K562 (cell line): Measurements from ENCODE around the gene CDKN2D. TPM values are rescaled to one million over a fixed set of nuclear protein-coding genes. Genes with fewer than 3 reads are reported as not detected.
A peak's percentile ranks its signal among the peaks of the same experiment; 100 is the strongest.

Experiments used
- ATAC-seq: fragments of 200-7000 bp; cut with Tn5 transposase; 3 replicates; pipeline ENCODE4 v1.9.1; 2020; ENCODE audit warnings: moderate library complexity
- BruUV-seq: library from RNA; stranded (reverse); fragments of 400-500 nt; replicated peaks from 2 replicates; lab custom pipeline; 2021; lab: Mats Ljungman, UMichigan
- CTCF ChIA-PET: fragments of 300-600 bp; formaldehyde crosslinking; extraction: SDS; loops from one replicate; lab custom pipeline; 2021; ENCODE audit warnings: low intra/inter-chr PET ratio; lab: Yijun Ruan, JAX
- POLR2A ChIA-PET: fragments of 300-600, 350-650 bp; sonication (Branson Sonifier 250); formaldehyde crosslinking; extraction: SDS; loops from one replicate; lab custom pipeline; 2021; ENCODE audit warnings: antibody characterized with exemption, inconsistent platforms; lab: Yijun Ruan, JAX
- DNase-seq, 4 experiments: peaks; one replicate each; pipeline versions ENCODE4 v3.0.0 to v3.0.0-alpha.2; 2011 to 2018; ENCODE audit warnings: low spot score in 3 of 4, mixed read lengths in 3 of 4; ENCODE audit errors: extremely low read depth in 1 of 4
- FAIRE-seq: peaks from 2 replicates; lab custom pipeline; 2011; peaks lifted over from hg19 to GRCh38; lab: Jason Lieb, UNC
- H2AFZ ChIP-seq: 2 replicates; pipeline ENCODE4 v1.6.0; 2011; ENCODE audit warnings: low read depth, low read length, control low read depth, inconsistent platforms
- H3K27ac ChIP-seq: fragments of 200-600 bp; 3 replicates; pipeline ENCODE4 v1.8.0; 2011; ENCODE audit warnings: low read depth, mild to moderate bottlenecking, control low read depth, inconsistent platforms, low read length, moderate library complexity, mixed read lengths; ENCODE audit errors: extremely low read depth
- H3K27me3 ChIP-seq, 2 experiments: fragments of 300-600 bp in 1 of 2; 2 replicates in 1 of 2; 3 replicates in 1 of 2; pipeline versions ENCODE4 v1.6.0 to v1.8.0; 2011; ENCODE audit warnings: inconsistent platforms in 2 of 2, low read length in 2 of 2, mild to moderate bottlenecking in 1 of 2, mixed read lengths in 1 of 2, moderate library complexity in 1 of 2; ENCODE audit not compliant: control insufficient read depth in 2 of 2, insufficient read depth in 2 of 2
- H3K36me3 ChIP-seq: fragments of 300-600 bp; 3 replicates; pipeline ENCODE4 v1.8.0; 2011; ENCODE audit warnings: mild to moderate bottlenecking, low read length, inconsistent platforms; ENCODE audit not compliant: control insufficient read depth, insufficient read depth
- H3K4me1 ChIP-seq, 2 experiments: fragments of 200-600 bp in 1 of 2; replicated peaks in 1 of 2; 2 replicates in 1 of 2; 3 replicates in 1 of 2; pipeline versions ENCODE4 v1.5.1 to v1.8.0; 2011; ENCODE audit warnings: inconsistent platforms in 2 of 2, low read length in 2 of 2, mild to moderate bottlenecking in 1 of 2, mixed read lengths in 1 of 2, moderate library complexity in 1 of 2; ENCODE audit not compliant: control insufficient read depth in 2 of 2, insufficient read depth in 2 of 2
- H3K4me2 ChIP-seq: 2 replicates; pipeline ENCODE4 v1.6.1; 2011; ENCODE audit warnings: low read length, control low read depth, inconsistent platforms, mixed read lengths; ENCODE audit not compliant: insufficient read depth
- H3K4me3 ChIP-seq: fragments of 200-600 bp; sonication (generic), shearing (Covaris generic); 2 replicates; pipeline ENCODE4 v1.5.1; 2016; ENCODE audit warnings: control low read depth, inconsistent platforms
- H3K79me2 ChIP-seq: fragments of 200-600 bp; 3 replicates; pipeline ENCODE4 v1.8.0; 2011; ENCODE audit warnings: low read length, inconsistent platforms; ENCODE audit not compliant: control insufficient read depth, insufficient read depth
- H3K9ac ChIP-seq, 2 experiments: 2 replicates each; pipeline versions ENCODE4 v1.6.0 to v1.6.1; 2011; ENCODE audit warnings: low read depth in 2 of 2, low read length in 2 of 2, control low read depth in 1 of 2, inconsistent platforms in 1 of 2, mild to moderate bottlenecking in 1 of 2, mixed read lengths in 1 of 2; ENCODE audit not compliant: insufficient read depth in 1 of 2
- H3K9me1 ChIP-seq: one replicate; pipeline ENCODE4 v1.6.0; 2011; ENCODE audit warnings: inconsistent platforms, mild to moderate bottlenecking, low read length, moderate library complexity; ENCODE audit not compliant: control insufficient read depth, insufficient read depth
- H3K9me3 ChIP-seq: replicated peaks from 2 replicates; pipeline ENCODE4 v1.5.1; 2011; ENCODE audit warnings: low read depth, low read length, inconsistent platforms; ENCODE audit not compliant: control insufficient read depth, insufficient read depth
- H4K20me1 ChIP-seq: replicated peaks from 2 replicates; pipeline ENCODE4 v1.6.1; 2011; ENCODE audit warnings: low read length, inconsistent platforms, mixed read lengths; ENCODE audit not compliant: control insufficient read depth, insufficient read depth
- HNRNPUL1 ChIP-seq: fragments of 200-400 bp; formaldehyde crosslinking; IDR thresholded peaks from 2 replicates; pipeline ENCODE4 v1.6.1; 2017; ENCODE audit warnings: low read length
- KLF13 ChIP-seq: fragments of 450-650 bp; IDR thresholded peaks from 2 replicates; pipeline ENCODE4 v1.6.1; 2016; ENCODE audit warnings: missing genetic modification characterization, low read depth, mild to moderate bottlenecking, missing compliant biosample characterization, moderate library complexity, borderline replicate concordance
- NFXL1 ChIP-seq: fragments of 450-650 bp; formaldehyde crosslinking; IDR thresholded peaks from 2 replicates; pipeline ENCODE4 v1.4.0; 2021; ENCODE audit warnings: mild to moderate bottlenecking
- NR2F6 ChIP-seq: fragments of 450-650 bp; formaldehyde crosslinking; IDR thresholded peaks from 2 replicates; pipeline ENCODE4 v1.4.0; 2020; ENCODE audit warnings: mild to moderate bottlenecking
- POLR2H ChIP-seq: IDR thresholded peaks from 2 replicates; pipeline ENCODE4 v1.6.1; 2016; ENCODE audit warnings: missing genetic modification characterization, low read depth, mild to moderate bottlenecking, control low read depth, missing compliant biosample characterization, moderate library complexity
- RBBP5 ChIP-seq: fragments of 200-600 bp; sonication (generic); IDR thresholded peaks from 2 replicates; pipeline ENCODE4 v1.6.1; 2012; ENCODE audit warnings: borderline replicate concordance, mild to moderate bottlenecking, low read length, control low read depth, inconsistent platforms; ENCODE audit not compliant: insufficient read depth, poor library complexity, severe bottlenecking
- SMARCC2 ChIP-seq: fragments of 450-650 bp; IDR thresholded peaks from 2 replicates; pipeline ENCODE4 v1.6.1; 2017; ENCODE audit warnings: antibody characterized with exemption, moderate library complexity, mild to moderate bottlenecking, low read depth
- SMARCE1 ChIP-seq: fragments of 450-650 bp; IDR thresholded peaks from 2 replicates; pipeline ENCODE4 v1.7.1; 2016; ENCODE audit warnings: mild to moderate bottlenecking
- ZFP30 ChIP-seq: fragments of 250-450 bp; sonication (Bioruptor Pico); IDR thresholded peaks from 2 replicates; pipeline ENCODE4 v1.8.0; 2022; ENCODE audit warnings: moderate library complexity, mild to moderate bottlenecking, inconsistent platforms, borderline replicate concordance
- ZNF668 ChIP-seq: fragments of 250-450 bp; sonication (Bioruptor Pico); IDR thresholded peaks from 2 replicates; pipeline ENCODE4 v1.8.0; 2022; ENCODE audit warnings: mild to moderate bottlenecking, inconsistent platforms
- ZNF778 ChIP-seq: fragments of 450-650 bp; formaldehyde crosslinking; IDR thresholded peaks from 2 replicates; pipeline ENCODE4 v1.4.0; 2020; ENCODE audit warnings: mild to moderate bottlenecking, moderate library complexity
- WGBS: fragments of 100-300 bp; shearing (Covaris generic); methylation state at CpG from one replicate; pipeline ENCODE4 v1.1.6; 2016; ENCODE audit warnings: low coverage, mixed read lengths; ENCODE audit not compliant: insufficient coverage; ENCODE audit errors: missing lambda C conversion rate; 5-methylcytosine and 5-hydroxymethylcytosine counted together
- in situ Hi-C: fragments of 300-500 bp; cut with MboI; formaldehyde crosslinking; loops from 4 replicates; pipeline ENCODE4 v1.15.0; 2018; ENCODE audit warnings: inconsistent platforms, mixed read lengths
- intact Hi-C: fragments of 100-400 bp; cut with micrococcal nuclease; formaldehyde crosslinking; loops from 2 replicates; pipeline ENCODE4 v1.14.2; 2022
- polyA plus RNA-seq, 8 experiments: library from polyadenylated mRNA; depleted of rRNA in 4 of 8; stranded (reverse) in 5 of 8; unstranded in 3 of 8; fragments of >200 nt; fragmentation: Nextera tagmentation in 2 of 8; fragmentation: Illumina TruSeq in 1 of 8; extraction: Ambion mirVana in 2 of 8; extraction: Trizol in 1 of 8; gene quantifications; 2 replicates each; pipeline versions ENCODE4 v1.2.1 to v1.2.3, GENCODE V29; 2011 to 2014; ENCODE audit warnings: inconsistent platforms in 1 of 8, missing spikeins in 1 of 8
- total RNA-seq, 7 experiments: library from RNA; depleted of rRNA in 6 of 7; stranded (reverse); fragments of >200 nt in 6 of 7; fragmentation: Illumina TruSeq in 2 of 7; extraction: Trizol in 2 of 7; gene quantifications; 2 replicates each; pipeline versions ENCODE4 v1.2.1 to v1.2.3, GENCODE V29; 2011 to 2021; ENCODE audit warnings: low replicate concordance in 1 of 7
- TF ChIP-seq, protein P1 (sequence below): fragments of 250-450 bp; sonication (Bioruptor Pico); IDR thresholded peaks from 2 replicates; pipeline ENCODE4 v1.8.0; 2022; ENCODE audit warnings: inconsistent platforms
- TF ChIP-seq, protein P2 (sequence below): fragments of 450-650 bp; IDR thresholded peaks from 2 replicates; pipeline ENCODE4 v1.7.1; 2018; ENCODE audit warnings: mild to moderate bottlenecking, low read depth; ENCODE audit not compliant: partially characterized antibody
- TF ChIP-seq, protein P3 (sequence below), 2 experiments: fragments of 450-650 bp in 1 of 2; sonication (generic) in 1 of 2; formaldehyde crosslinking in 1 of 2; IDR thresholded peaks in 1 of 2; conservative IDR thresholded peaks in 1 of 2; 2 replicates each; pipeline versions ENCODE4 v1.6.1 to v1.8.1; 2016 to 2023; ENCODE audit warnings: mild to moderate bottlenecking in 2 of 2, moderate library complexity in 2 of 2, inconsistent platforms in 1 of 2, missing genetic modification reagents in 1 of 2

The CDKN2D gene
- total and polyA plus RNA-seq, 9 of the 15 experiments (the other 6 are each of a cell fraction or from before 2014, with no cell fraction given), result 0.41 to 8.2 (median 3.7) TPM

DNA sequence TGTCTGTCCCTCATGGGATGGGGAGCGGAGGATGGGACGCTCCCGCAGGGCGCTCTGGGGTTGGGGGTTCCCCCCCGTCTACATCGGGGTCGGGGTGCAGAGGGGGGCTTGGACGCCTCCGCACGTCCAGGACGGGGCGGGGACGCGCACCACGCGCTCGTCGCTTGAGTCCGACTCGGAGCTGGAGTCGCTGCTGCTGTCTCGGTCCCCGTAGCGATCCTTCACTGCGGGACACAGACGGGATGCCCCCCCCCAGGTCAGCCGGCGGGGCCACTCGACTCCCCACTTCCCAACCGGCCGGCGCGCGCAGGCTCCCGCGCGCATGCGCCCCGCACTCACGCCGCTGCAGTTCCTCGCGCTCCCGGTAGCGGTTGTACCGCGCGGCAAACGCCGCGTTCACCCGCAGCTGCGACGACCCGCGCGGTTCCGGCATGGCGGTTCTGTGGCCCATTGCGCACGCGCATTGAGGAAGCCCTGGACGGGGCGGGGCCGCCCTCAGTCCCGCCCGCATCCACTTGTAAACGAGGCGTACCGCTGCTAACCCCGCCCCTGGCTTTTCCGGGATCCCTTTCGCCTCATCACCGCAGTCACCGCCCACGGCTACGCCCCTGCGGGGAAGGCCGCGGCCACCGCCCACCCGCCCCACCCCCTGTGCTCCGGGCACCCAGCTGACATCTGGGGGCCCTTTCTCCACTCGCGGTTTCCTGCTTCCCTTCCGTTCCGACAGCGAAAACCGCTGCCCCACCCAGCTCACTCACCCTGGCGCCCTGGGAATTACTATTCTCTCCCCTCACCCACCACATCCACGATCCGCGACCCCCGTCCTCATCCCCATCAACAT is 3.0 kb downstream of the CDKN2D start, which contains the start of gene KRI1:
KRI1 (minus strand) TSS at position 444 of the 841 bp plus-strand sequence; CDS start at position 433, 11 bp downstream.
- H3K9me3 ChIP-seq, result no peaks in the 10 kb centered on the region
- under 1% methylated on average over 56 of the region's 94 CpGs for WGBS
- ChIA-PET CTCF (interaction anchor here (0.6 to 2.1 kb wide), 2 partner anchors 24 to 74 kb away, joined by 3 to 4 read pairs; no protein-coding TSS in a partner anchor), POLR2A (interaction anchor here (0.6 to 2.1 kb wide), 8 partner anchors 10 to 93 kb away, joined by 3 to 14 read pairs (median 3); partner anchors contain the start of gene S1PR5)
- FAIRE-seq (peak; percentile 85), ATAC-seq (peak; percentile 78), DNase-seq (peak; percentile 95 to 99 (median 98))
- H3K4me3 ChIP-seq, result peak within 1 kb of the TSS; percentile 83
- peaks cover 28% of the 10 kb centered on the region for H3K79me2 ChIP-seq
- H3K9me1 ChIP-seq, result no peaks in the 10 kb centered on the region
- peak within 1 kb of the TSS; percentile 88 for H2AFZ ChIP-seq
- H3K4me2 ChIP-seq, result peak within 1 kb of the TSS; percentile 88
- intact Hi-C loops (loop anchor here (1.0 to 5.0 kb wide), 3 partner anchors 22 to 88 kb away; partner anchors contain the start of genes ATG4D and ILF3), in situ Hi-C loops (no loop called here)
- peaks cover 29 to 49% of the 10 kb centered on the region in 2 experiments for H3K4me1 ChIP-seq
- H3K27me3 ChIP-seq, result no peaks in the 10 kb centered on the region
- BruUV-seq, result TSS peak; percentile 65
- H3K9ac ChIP-seq, result peak within 1 kb of the TSS; percentile 92 to 98
- no peaks in the 10 kb centered on the region for H4K20me1 ChIP-seq
- peak within 1 kb of the TSS; percentile 90 for H3K27ac ChIP-seq
- H3K36me3 ChIP-seq, result peaks cover 27% of the 10 kb centered on the region; the same call in 2 of the 3 replicates
- TF ChIP-seq, protein P1, sequence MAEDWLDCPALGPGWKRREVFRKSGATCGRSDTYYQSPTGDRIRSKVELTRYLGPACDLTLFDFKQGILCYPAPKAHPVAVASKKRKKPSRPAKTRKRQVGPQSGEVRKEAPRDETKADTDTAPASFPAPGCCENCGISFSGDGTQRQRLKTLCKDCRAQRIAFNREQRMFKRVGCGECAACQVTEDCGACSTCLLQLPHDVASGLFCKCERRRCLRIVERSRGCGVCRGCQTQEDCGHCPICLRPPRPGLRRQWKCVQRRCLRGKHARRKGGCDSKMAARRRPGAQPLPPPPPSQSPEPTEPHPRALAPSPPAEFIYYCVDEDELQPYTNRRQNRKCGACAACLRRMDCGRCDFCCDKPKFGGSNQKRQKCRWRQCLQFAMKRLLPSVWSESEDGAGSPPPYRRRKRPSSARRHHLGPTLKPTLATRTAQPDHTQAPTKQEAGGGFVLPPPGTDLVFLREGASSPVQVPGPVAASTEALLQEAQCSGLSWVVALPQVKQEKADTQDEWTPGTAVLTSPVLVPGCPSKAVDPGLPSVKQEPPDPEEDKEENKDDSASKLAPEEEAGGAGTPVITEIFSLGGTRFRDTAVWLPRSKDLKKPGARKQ (CRISPR knock-in tag), result no peak
- peak; percentile 95 for TF ChIP-seq RBBP5
- no peak for TF ChIP-seq SMARCC2
- TF ChIP-seq POLR2H (tag), result no peak
- 0 out of 2 replicates have a peak, but pooled peaks have one; percentile 43 for TF ChIP-seq KLF13 (tag)
- TF ChIP-seq, protein P2, sequence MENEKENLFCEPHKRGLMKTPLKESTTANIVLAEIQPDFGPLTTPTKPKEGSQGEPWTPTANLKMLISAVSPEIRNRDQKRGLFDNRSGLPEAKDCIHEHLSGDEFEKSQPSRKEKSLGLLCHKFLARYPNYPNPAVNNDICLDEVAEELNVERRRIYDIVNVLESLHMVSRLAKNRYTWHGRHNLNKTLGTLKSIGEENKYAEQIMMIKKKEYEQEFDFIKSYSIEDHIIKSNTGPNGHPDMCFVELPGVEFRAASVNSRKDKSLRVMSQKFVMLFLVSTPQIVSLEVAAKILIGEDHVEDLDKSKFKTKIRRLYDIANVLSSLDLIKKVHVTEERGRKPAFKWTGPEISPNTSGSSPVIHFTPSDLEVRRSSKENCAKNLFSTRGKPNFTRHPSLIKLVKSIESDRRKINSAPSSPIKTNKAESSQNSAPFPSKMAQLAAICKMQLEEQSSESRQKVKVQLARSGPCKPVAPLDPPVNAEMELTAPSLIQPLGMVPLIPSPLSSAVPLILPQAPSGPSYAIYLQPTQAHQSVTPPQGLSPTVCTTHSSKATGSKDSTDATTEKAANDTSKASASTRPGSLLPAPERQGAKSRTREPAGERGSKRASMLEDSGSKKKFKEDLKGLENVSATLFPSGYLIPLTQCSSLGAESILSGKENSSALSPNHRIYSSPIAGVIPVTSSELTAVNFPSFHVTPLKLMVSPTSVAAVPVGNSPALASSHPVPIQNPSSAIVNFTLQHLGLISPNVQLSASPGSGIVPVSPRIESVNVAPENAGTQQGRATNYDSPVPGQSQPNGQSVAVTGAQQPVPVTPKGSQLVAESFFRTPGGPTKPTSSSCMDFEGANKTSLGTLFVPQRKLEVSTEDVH, result no peak
- TF ChIP-seq, protein P3, sequence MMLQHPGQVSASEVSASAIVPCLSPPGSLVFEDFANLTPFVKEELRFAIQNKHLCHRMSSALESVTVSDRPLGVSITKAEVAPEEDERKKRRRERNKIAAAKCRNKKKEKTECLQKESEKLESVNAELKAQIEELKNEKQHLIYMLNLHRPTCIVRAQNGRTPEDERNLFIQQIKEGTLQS (IDR thresholded peaks at IDR 0.05), result no peak
- TF ChIP-seq, protein P3 (CRISPR knock-in tag; conservative IDR thresholded peaks at IDR 0.05), result no peak
- no peak for TF ChIP-seq NFXL1 (CRISPR knock-in tag)
- TF ChIP-seq ZNF668 (CRISPR knock-in tag), result no peak
- TF ChIP-seq ZFP30 (CRISPR knock-in tag), result no peak
- TF ChIP-seq ZNF778 (CRISPR knock-in tag), result no peak
- peak; percentile 39; the same call in 1 of the 2 replicates for TF ChIP-seq NR2F6 (CRISPR knock-in tag)
- no peak for TF ChIP-seq SMARCE1
- no peak for TF ChIP-seq HNRNPUL1
